MM.1S (cell line): ENCODE data around the gene WFDC10B.
"Not testable (repeated sequence)": the region's sequence is repeated elsewhere in the genome, so short reads cannot be mapped to it uniquely, and the experiment has no call there.

Experiments used
- DNase-seq: peaks from one replicate; pipeline ENCODE4 v3.0.0-alpha.2; 2015
- H2AFZ ChIP-seq: fragments of 300-600 bp; sonication (generic); 2 replicates; pipeline ENCODE4 v1.6.0; 2016; ENCODE audit warnings: antibody characterized with exemption, low read length
- H3F3A ChIP-seq: fragments of 300-600 bp; sonication (generic); 2 replicates; pipeline ENCODE4 v1.6.1; 2016; ENCODE audit warnings: mild to moderate bottlenecking, antibody characterized with exemption, low read length, moderate library complexity, mixed read lengths; ENCODE audit not compliant: insufficient read depth
- H3K27ac ChIP-seq: fragments of 300-600 bp; sonication (generic); 2 replicates; pipeline ENCODE4 v1.5.1; 2016; ENCODE audit warnings: mild to moderate bottlenecking, low read length
- H3K27me3 ChIP-seq: fragments of 300-600 bp; sonication (generic); replicated peaks from 2 replicates; pipeline ENCODE4 v1.6.0; 2016; ENCODE audit warnings: low read length; ENCODE audit not compliant: insufficient read depth
- H3K36me3 ChIP-seq: fragments of 300-600 bp; sonication (generic); replicated peaks from 2 replicates; pipeline ENCODE4 v1.6.1; 2016; ENCODE audit warnings: mild to moderate bottlenecking, low read length, mixed read lengths; ENCODE audit not compliant: insufficient read depth
- H3K4me1 ChIP-seq: fragments of 300-600 bp; sonication (generic); 2 replicates; pipeline ENCODE4 v1.6.1; 2016; ENCODE audit warnings: low read length, mixed read lengths
- H3K4me2 ChIP-seq: fragments of 300-600 bp; sonication (generic); 2 replicates; pipeline ENCODE4 v1.6.0; 2016; ENCODE audit warnings: low read depth, low read length
- H3K4me3 ChIP-seq: fragments of 300-600 bp; sonication (generic); 2 replicates; pipeline ENCODE4 v1.5.1; 2016; ENCODE audit warnings: low read length, mixed read lengths
- H3K79me2 ChIP-seq: fragments of 300-600 bp; sonication (generic); 2 replicates; pipeline ENCODE4 v1.6.1; 2016; ENCODE audit warnings: mixed run types, low read length, mixed read lengths
- H3K9ac ChIP-seq: fragments of 300-600 bp; sonication (generic); 2 replicates; pipeline ENCODE4 v1.6.1; 2016; ENCODE audit warnings: low read length, mixed read lengths
- H3K9me2 ChIP-seq: fragments of 300-600 bp; sonication (generic); replicated peaks from 2 replicates; pipeline ENCODE4 v1.6.1; 2016; ENCODE audit warnings: mild to moderate bottlenecking, low read length, mixed read lengths; ENCODE audit not compliant: insufficient read depth
- H3K9me3 ChIP-seq: fragments of 300-600 bp; sonication (generic); replicated peaks from 2 replicates; pipeline ENCODE4 v1.6.1; 2016; ENCODE audit warnings: mild to moderate bottlenecking, low read length, mixed read lengths; ENCODE audit not compliant: insufficient read depth
- H4K20me1 ChIP-seq: fragments of 300-600 bp; sonication (generic); 2 replicates; pipeline ENCODE4 v1.6.1; 2016; ENCODE audit warnings: mild to moderate bottlenecking, low read length, moderate library complexity, mixed read lengths; ENCODE audit not compliant: insufficient read depth
- EZH2 ChIP-seq: fragments of 300-600 bp; sonication (generic); optimal IDR thresholded peaks from 2 replicates; pipeline ENCODE3; 2017; ENCODE audit warnings: low read depth, mild to moderate bottlenecking, antibody characterized with exemption, low read length, mixed read lengths
- EZH2phosphoT487 ChIP-seq: fragments of 300-600 bp; sonication (generic); IDR thresholded peaks from 2 replicates; pipeline ENCODE4 v1.6.1; 2018; ENCODE audit warnings: antibody characterized with exemption, low read length
- TF ChIP-seq, protein P1 (sequence below): fragments of 300-600 bp; sonication (generic); IDR thresholded peaks from 2 replicates; pipeline ENCODE4 v1.5.1; 2016; ENCODE audit warnings: antibody characterized with exemption, low read length, mixed read lengths

The WFDC10B gene

GRCh38 chr20:45722047-45722446, 17.2 kb upstream of the WFDC10B start, which contains the start of gene SPINT4:
SPINT4 (plus strand) TSS chr20:45722347; CDS start chr20:45722368, 21 bp downstream.
- H3K27me3 ChIP-seq, result no peaks in the 10 kb centered on the region
- H3K79me2 ChIP-seq, result no peaks in the 10 kb centered on the region
- no peak within 1 kb of the TSS for H3K9ac ChIP-seq
- H3K27ac ChIP-seq, result no peak within 1 kb of the TSS
- H3K9me2 ChIP-seq, result no peaks in the 10 kb centered on the region
- DNase-seq, result no peak
- no peaks in the 10 kb centered on the region for H3K4me1 ChIP-seq
- no peaks in the 10 kb centered on the region for H4K20me1 ChIP-seq
- H3K36me3 ChIP-seq, result no peaks in the 10 kb centered on the region
- H3K4me3 ChIP-seq, result no peak within 1 kb of the TSS
- TF ChIP-seq EZH2phosphoT487 (no peak), EZH2 (no peak)
- TF ChIP-seq, protein P1, sequence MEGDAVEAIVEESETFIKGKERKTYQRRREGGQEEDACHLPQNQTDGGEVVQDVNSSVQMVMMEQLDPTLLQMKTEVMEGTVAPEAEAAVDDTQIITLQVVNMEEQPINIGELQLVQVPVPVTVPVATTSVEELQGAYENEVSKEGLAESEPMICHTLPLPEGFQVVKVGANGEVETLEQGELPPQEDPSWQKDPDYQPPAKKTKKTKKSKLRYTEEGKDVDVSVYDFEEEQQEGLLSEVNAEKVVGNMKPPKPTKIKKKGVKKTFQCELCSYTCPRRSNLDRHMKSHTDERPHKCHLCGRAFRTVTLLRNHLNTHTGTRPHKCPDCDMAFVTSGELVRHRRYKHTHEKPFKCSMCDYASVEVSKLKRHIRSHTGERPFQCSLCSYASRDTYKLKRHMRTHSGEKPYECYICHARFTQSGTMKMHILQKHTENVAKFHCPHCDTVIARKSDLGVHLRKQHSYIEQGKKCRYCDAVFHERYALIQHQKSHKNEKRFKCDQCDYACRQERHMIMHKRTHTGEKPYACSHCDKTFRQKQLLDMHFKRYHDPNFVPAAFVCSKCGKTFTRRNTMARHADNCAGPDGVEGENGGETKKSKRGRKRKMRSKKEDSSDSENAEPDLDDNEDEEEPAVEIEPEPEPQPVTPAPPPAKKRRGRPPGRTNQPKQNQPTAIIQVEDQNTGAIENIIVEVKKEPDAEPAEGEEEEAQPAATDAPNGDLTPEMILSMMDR, result no peak
- H2AFZ ChIP-seq, result no peak within 1 kb of the TSS
- H3K4me2 ChIP-seq, result no peak within 1 kb of the TSS
- H3F3A ChIP-seq, result no peaks in the 10 kb centered on the region
- H3K9me3 ChIP-seq, result no peaks in the 10 kb centered on the region

- H3K4me2 ChIP-seq, result peak overlapping the region; percentile 32; the same call in 1 of the 2 replicates
These were observed 11.4 kb upstream of the WFDC10B start for GRCh38 chr20:45716141-45716688.

DNA sequence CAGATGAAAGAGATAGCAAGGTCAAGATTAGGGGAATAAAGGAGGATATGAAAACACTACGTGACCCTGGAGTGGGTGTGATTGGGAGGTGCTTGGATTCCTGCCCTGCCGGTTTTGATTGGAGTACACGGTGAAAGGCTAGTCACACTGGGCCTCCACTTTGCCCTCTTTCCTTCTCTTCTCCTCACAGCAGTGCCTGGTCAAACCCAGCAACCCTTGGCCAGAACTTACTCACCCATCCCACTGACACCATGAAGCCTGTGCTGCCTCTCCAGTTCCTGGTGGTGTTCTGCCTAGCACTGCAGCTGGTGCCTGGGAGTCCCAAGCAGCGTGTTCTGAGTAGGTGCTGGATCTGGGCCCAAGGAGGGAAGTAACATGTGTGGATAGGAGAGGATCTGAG, 2.9 kb downstream of the WFDC10B start, which contains the start of gene WFDC13:
Gene WFDC13 (plus strand): TSS at position 166 of the 400 bp plus-strand sequence. CDS start 86 bp downstream, at position 252.
- H3K27me3 ChIP-seq, result no peaks in the 10 kb centered on the region
- no peaks in the 10 kb centered on the region for H3K9me2 ChIP-seq
- no peaks in the 10 kb centered on the region for H3K79me2 ChIP-seq
- H3K9me3 ChIP-seq, result no peaks in the 10 kb centered on the region
- no peaks in the 10 kb centered on the region for H3K4me1 ChIP-seq
- no peak within 1 kb of the TSS for H3K9ac ChIP-seq
- H2AFZ ChIP-seq, result no peak within 1 kb of the TSS
- no peaks in the 10 kb centered on the region for H3K36me3 ChIP-seq
- no peak within 1 kb of the TSS for H3K4me3 ChIP-seq
- H3K27ac ChIP-seq, result no peak within 1 kb of the TSS
- no peaks in the 10 kb centered on the region for H3F3A ChIP-seq
- H4K20me1 ChIP-seq, result no peaks in the 10 kb centered on the region
- TF ChIP-seq EZH2 (no peak), EZH2phosphoT487 (no peak)
- TF ChIP-seq, protein P1, result no peak
- DNase-seq, result no peak
- no peak within 1 kb of the TSS for H3K4me2 ChIP-seq

More at GRCh38 chr20:45716141-45716688, 11.4 kb upstream of the WFDC10B start:
- H3K36me3 ChIP-seq, H4K20me1 ChIP-seq, H3K9me2 ChIP-seq, H3K4me3 ChIP-seq, H3K27me3 ChIP-seq, H3K79me2 ChIP-seq, H3F3A ChIP-seq, H3K9me3 ChIP-seq: not testable (repeated sequence)
- Histone ChIP-seq H3K27ac (peak overlapping the region; percentile 55; the same call in 1 of the 2 replicates), H3K4me1 (peaks cover 29% of the 10 kb centered on the region), H3K9ac (peak overlapping the region; percentile 12; the same call in 1 of the 2 replicates), H2AFZ (0 out of 2 replicates have a peak overlapping the region, but pooled peaks have one; percentile 33)
- DNase-seq, result peak; percentile 69

DNA sequence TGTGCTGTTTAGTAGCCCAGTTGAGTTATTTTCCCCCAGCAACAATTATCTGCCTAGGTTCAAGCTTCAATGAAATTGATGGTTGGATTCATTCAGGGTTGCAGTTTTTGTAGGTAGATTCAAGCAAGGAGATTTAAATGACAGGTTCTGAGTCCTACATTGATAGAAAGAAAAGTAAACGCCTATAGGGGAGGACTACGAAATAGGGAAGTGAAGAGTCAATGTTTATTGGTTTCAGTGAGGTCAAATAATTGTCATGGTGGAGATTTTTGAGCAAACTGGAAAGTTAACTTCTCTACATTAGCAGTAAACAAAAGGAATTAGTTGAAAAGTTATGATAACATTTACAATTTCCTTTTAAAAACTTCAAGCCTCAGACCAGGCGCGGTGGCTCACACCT, 3.7 kb downstream of the WFDC10B start:
- Histone ChIP-seq H3K9me2 (no peaks in the 10 kb centered on the region), H3K4me1 (no peaks in the 10 kb centered on the region), H3K27me3 (no peaks in the 10 kb centered on the region), H3K36me3 (no peaks in the 10 kb centered on the region), H3K9ac (no peak overlapping the region), H3K4me3 (no peak overlapping the region), H3K79me2 (no peaks in the 10 kb centered on the region), H3K9me3 (no peaks in the 10 kb centered on the region), H4K20me1 (no peaks in the 10 kb centered on the region), H2AFZ (no peak overlapping the region), H3F3A (no peaks in the 10 kb centered on the region), H3K27ac (no peak overlapping the region), H3K4me2 (no peak overlapping the region)
- TF ChIP-seq EZH2phosphoT487 (no peak), EZH2 (no peak)
- TF ChIP-seq, protein P1, result no peak
- no peak for DNase-seq
